ENCODE measurements around the gene FAM50B. TPM values are rescaled to one million over a fixed set of nuclear protein-coding genes. Genes with fewer than 3 reads are reported as not detected.

The FAM50B gene
- total RNA-seq, 1 experiment from 2014 or later = 4.3 TPM

- Mint-ChIP-seq H3K36me3 (ENCODE audit: insufficient read depth, unreplicated experiment) (no peaks in the 10 kb centered on the region), H3K27ac (ENCODE audit: low read depth, unreplicated experiment) (no peak overlapping the region), H3K9me3 (ENCODE audit: unreplicated experiment) (no peaks in the 10 kb centered on the region), H3K4me1 (ENCODE audit: insufficient read depth, unreplicated experiment) (peaks cover 40% of the 10 kb centered on the region), H3K27me3 (ENCODE audit: insufficient read depth, unreplicated experiment) (no peaks in the 10 kb centered on the region), H3K4me3 (ENCODE audit: unreplicated experiment) (no peak overlapping the region)
- POLR2A ChIA-PET = interaction anchor here (1.7 kb wide), 1 partner anchor 13 kb away, joined by 6 read pairs; no protein-coding TSS in a partner anchor
- CTCF ChIA-PET = interaction anchor here (0.7 to 3.9 kb wide), 3 partner anchors 11 to 75 kb away, joined by 3 to 29 read pairs (median 3); no protein-coding TSS in a partner anchor
- no peak for DNase-seq (ENCODE audit: unreplicated experiment)
- TF ChIP-seq CTCF (IDR thresholded peaks at IDR 0.05; ENCODE audit: unreplicated experiment) = no peak
- intact Hi-C loops (cut with micrococcal nuclease) = loop anchor here (2.0 kb wide), 1 partner anchor 15 kb away; no protein-coding TSS in a partner anchor
- no TSS peak for BruUV-seq (replicated peaks)
Measured at GRCh38 chr6:3823671-3824070, 25.5 kb upstream of the FAM50B start.

GRCh38 chr6:3825331-3825831, 23.8 kb upstream of the FAM50B start:
- Mint-ChIP-seq H3K27ac (ENCODE audit: low read depth, unreplicated experiment) (peak overlapping the region; percentile 92), H3K4me1 (ENCODE audit: insufficient read depth, unreplicated experiment) (peaks cover 35% of the 10 kb centered on the region)
- CTCF ChIA-PET = interaction anchor here (0.7 to 3.9 kb wide), 10 partner anchors 10 to 153 kb away, joined by 3 to 29 read pairs (median 4); partner anchors contain the start of gene FAM50B

GRCh38 chr6:3825851-3826581, 23.2 kb upstream of the FAM50B start:
- ChIA-PET POLR2A (interaction anchor here (0.5 to 2.5 kb wide), 23 partner anchors 9 to 112 kb away, joined by 3 to 18 read pairs (median 4); partner anchors contain the start of genes FAM50B and PXDC1), CTCF (interaction anchor here (0.7 to 3.9 kb wide), 11 partner anchors 15 to 545 kb away, joined by 3 to 29 read pairs (median 4); partner anchors contain the start of gene FAM50B)
- DNase-seq (ENCODE audit: unreplicated experiment) = peak; percentile 94
- intact Hi-C loops (cut with micrococcal nuclease) = loop anchor here (1.0 to 5.0 kb wide), 4 partner anchors 17 to 166 kb away; no protein-coding TSS in a partner anchor
- TSS peak; percentile 73 for BruUV-seq (replicated peaks)
- no peak for TF ChIP-seq CTCF (IDR thresholded peaks at IDR 0.05; ENCODE audit: unreplicated experiment)
- no peaks in the 10 kb centered on the region for H3K27me3 Mint-ChIP-seq (ENCODE audit: insufficient read depth, unreplicated experiment)
- H3K27ac Mint-ChIP-seq (ENCODE audit: low read depth, unreplicated experiment) = peak overlapping the region; percentile 92
- H3K4me3 Mint-ChIP-seq (ENCODE audit: unreplicated experiment) = peak overlapping the region; percentile 66
- no peaks in the 10 kb centered on the region for H3K36me3 Mint-ChIP-seq (ENCODE audit: insufficient read depth, unreplicated experiment)
- H3K9me3 Mint-ChIP-seq (ENCODE audit: unreplicated experiment) = no peaks in the 10 kb centered on the region
- peaks cover 35% of the 10 kb centered on the region for H3K4me1 Mint-ChIP-seq (ENCODE audit: insufficient read depth, unreplicated experiment)

More at GRCh38 chr6:3825331-3825831, 23.8 kb upstream of the FAM50B start:
- peak; percentile 65 for DNase-seq (ENCODE audit: unreplicated experiment)
- Mint-ChIP-seq H3K4me3 (ENCODE audit: unreplicated experiment) (peak overlapping the region; percentile 66), H3K36me3 (ENCODE audit: insufficient read depth, unreplicated experiment) (no peaks in the 10 kb centered on the region), H3K9me3 (ENCODE audit: unreplicated experiment) (no peaks in the 10 kb centered on the region), H3K27me3 (ENCODE audit: insufficient read depth, unreplicated experiment) (no peaks in the 10 kb centered on the region)
- POLR2A ChIA-PET = interaction anchor here (0.7 to 2.5 kb wide), 20 partner anchors 10 to 94 kb away, joined by 3 to 18 read pairs (median 6); partner anchors contain the start of genes FAM50B and PXDC1
- BruUV-seq (replicated peaks) = no TSS peak
- intact Hi-C loops (cut with micrococcal nuclease) = loop anchor here (1.0 to 5.0 kb wide), 3 partner anchors 17 to 167 kb away; no protein-coding TSS in a partner anchor
- peak; percentile 42 for TF ChIP-seq CTCF (IDR thresholded peaks at IDR 0.05; ENCODE audit: unreplicated experiment)

GRCh38 chr6:3829285-3829684, 19.9 kb upstream of the FAM50B start:
- POLR2A ChIA-PET = interaction anchor here (0.7 to 1.4 kb wide), 2 partner anchors 79 to 161 kb away, joined by 3 read pairs; no protein-coding TSS in a partner anchor
- H3K27me3 Mint-ChIP-seq (ENCODE audit: insufficient read depth, unreplicated experiment) = no peaks in the 10 kb centered on the region
- intact Hi-C loops (cut with micrococcal nuclease) = loop anchor here (5.0 kb wide), 1 partner anchor 163 kb away; no protein-coding TSS in a partner anchor

More at GRCh38 chr6:3829285-3829684, 19.9 kb upstream of the FAM50B start:
- H3K4me1 Mint-ChIP-seq (ENCODE audit: insufficient read depth, unreplicated experiment) = peaks cover 20% of the 10 kb centered on the region
- H3K9me3 Mint-ChIP-seq (ENCODE audit: unreplicated experiment) = no peaks in the 10 kb centered on the region
- H3K4me3 Mint-ChIP-seq (ENCODE audit: unreplicated experiment) = no peak overlapping the region
- TF ChIP-seq CTCF (IDR thresholded peaks at IDR 0.05; ENCODE audit: unreplicated experiment) = no peak
- no peak for DNase-seq (ENCODE audit: unreplicated experiment)
- H3K36me3 Mint-ChIP-seq (ENCODE audit: insufficient read depth, unreplicated experiment) = no peaks in the 10 kb centered on the region
- H3K27ac Mint-ChIP-seq (ENCODE audit: low read depth, unreplicated experiment) = no peak overlapping the region
- CTCF ChIA-PET = no interaction called here
- no TSS peak for BruUV-seq (replicated peaks)

All from MCF 10A (cell line).